Activated naive CD8-positive, alpha-beta T cell treated with anti-CD3 and anti-CD28 coated beads, Interleukin-2, amount 50 U/mL, for 16 hours (primary cell): ENCODE data around the gene UNCX.

Source experiments
- DNase-seq: peaks from one replicate; pipeline ENCODE4 v3.0.0-alpha.2; 2020; ENCODE audit warnings: low read depth, low spot score

The UNCX gene

GRCh38 chr7:1232103-1232466, 587 bp upstream of the UNCX start:
- DNase-seq: no peak

- no peak for DNase-seq
Observed at GRCh38 chr7:1233333-1234048, 819 bp downstream of the UNCX start.

- DNase-seq: no peak
Observed at GRCh38 chr7:1234049-1234880, 1.6 kb downstream of the UNCX start.

GRCh38 chr7:1234881-1235500, 2.3 kb downstream of the UNCX start:
- no peak for DNase-seq

GRCh38 chr7:1235501-1236131, 2.9 kb downstream of the UNCX start:
- DNase-seq: no peak

GRCh38 chr7:1236132-1236661, 3.5 kb downstream of the UNCX start:
- no peak for DNase-seq

- DNase-seq: no peak
Observed at GRCh38 chr7:1236831-1237701, 4.4 kb downstream of the UNCX start.

GRCh38 chr7:1237704-1238255, 5.1 kb downstream of the UNCX start:
- DNase-seq: no peak

- DNase-seq: no peak
Observed at GRCh38 chr7:1238450-1238882, 5.8 kb downstream of the UNCX start.

GRCh38 chr7:1238931-1239802, 6.5 kb downstream of the UNCX start:
- DNase-seq: no peak

GRCh38 chr7:1239803-1240516, 7.3 kb downstream of the UNCX start:
- no peak for DNase-seq

- DNase-seq: no peak
Observed at GRCh38 chr7:1240517-1241257, 8.0 kb downstream of the UNCX start.

GRCh38 chr7:1241258-1241602, 8.6 kb downstream of the UNCX start:
- no peak for DNase-seq

- no peak for DNase-seq
Observed at GRCh38 chr7:1241603-1242255, 9.1 kb downstream of the UNCX start.

- DNase-seq: no peak
Observed at GRCh38 chr7:1242256-1242605, 9.6 kb downstream of the UNCX start.

- no peak for DNase-seq
Observed at GRCh38 chr7:1242606-1243289, 10.1 kb downstream of the UNCX start.

GRCh38 chr7:1243290-1243963, 10.8 kb downstream of the UNCX start:
- no peak for DNase-seq
